Measurements from ENCODE around the gene TMCO2.

The TMCO2 gene

DNA sequence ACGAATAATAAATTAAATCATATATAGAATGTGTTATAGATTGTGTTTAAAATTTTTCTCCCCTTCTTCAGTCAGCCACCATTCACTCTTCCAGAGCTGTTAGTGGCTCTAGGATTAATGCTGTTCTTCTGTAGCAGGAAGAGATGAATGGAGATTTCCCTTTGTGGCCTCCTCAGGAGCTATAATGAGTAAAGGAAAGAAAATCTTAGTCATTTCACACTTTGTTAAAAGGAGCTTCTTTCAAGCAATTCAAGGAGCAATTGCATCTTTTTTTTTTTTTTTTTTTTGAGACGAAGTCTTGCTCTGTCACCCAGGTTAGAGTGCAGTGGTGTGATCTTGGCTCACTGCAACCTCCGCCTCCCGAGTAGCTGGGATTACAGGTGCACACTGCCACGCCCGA is 23.7 kb upstream of the TMCO2 start:
- Histone ChIP-seq H3K9ac (ENCODE audit: insufficient read length, low read depth) (no peak overlapping the region), H3K9me3 (ENCODE audit: insufficient read depth, low read length) (no peaks in the 10 kb centered on the region), H3K27me3 (ENCODE audit: insufficient read depth, insufficient read length) (no peaks in the 10 kb centered on the region), H3K36me3 (ENCODE audit: insufficient read depth, insufficient read length, low read length) (peaks cover 34% of the 10 kb centered on the region), H3K4me3 (ENCODE audit: insufficient read length, low read depth) (no peak overlapping the region), H3K4me1 (ENCODE audit: insufficient read depth, insufficient read length) (no peaks in the 10 kb centered on the region)
- DNase-seq (ENCODE audit: low read depth, low spot score) = no peak
- TF ChIP-seq ZNF274 (IDR thresholded peaks at IDR 0.05; ENCODE audit: low read depth, low read length) = no peak
- TF ChIP-seq YY1 (IDR thresholded peaks at IDR 0.05; ENCODE audit: insufficient read depth, insufficient read length) = no peak
- no peak for TF ChIP-seq SUZ12 (IDR thresholded peaks at IDR 0.05; ENCODE audit: extremely low read depth, insufficient read depth, insufficient read length)

GRCh38 chr1:40226192-40226591 is 21.5 kb upstream of the TMCO2 start:
- TF ChIP-seq SUZ12 (IDR thresholded peaks at IDR 0.05; ENCODE audit: extremely low read depth, insufficient read depth, insufficient read length) = no peak
- no peak for TF ChIP-seq YY1 (IDR thresholded peaks at IDR 0.05; ENCODE audit: insufficient read depth, insufficient read length)
- no peak for TF ChIP-seq ZNF274 (IDR thresholded peaks at IDR 0.05; ENCODE audit: low read depth, low read length)
- H3K9ac ChIP-seq (ENCODE audit: insufficient read length, low read depth) = no peak overlapping the region
- no peak for DNase-seq (ENCODE audit: low read depth, low spot score)
- H3K27me3 ChIP-seq (ENCODE audit: insufficient read depth, insufficient read length) = no peaks in the 10 kb centered on the region
- peaks cover 34% of the 10 kb centered on the region for H3K36me3 ChIP-seq (ENCODE audit: insufficient read depth, insufficient read length, low read length)
- H3K9me3 ChIP-seq (ENCODE audit: insufficient read depth, low read length) = no peaks in the 10 kb centered on the region
- H3K4me3 ChIP-seq (ENCODE audit: insufficient read length, low read depth) = no peak overlapping the region
- no peaks in the 10 kb centered on the region for H3K4me1 ChIP-seq (ENCODE audit: insufficient read depth, insufficient read length)

DNA sequence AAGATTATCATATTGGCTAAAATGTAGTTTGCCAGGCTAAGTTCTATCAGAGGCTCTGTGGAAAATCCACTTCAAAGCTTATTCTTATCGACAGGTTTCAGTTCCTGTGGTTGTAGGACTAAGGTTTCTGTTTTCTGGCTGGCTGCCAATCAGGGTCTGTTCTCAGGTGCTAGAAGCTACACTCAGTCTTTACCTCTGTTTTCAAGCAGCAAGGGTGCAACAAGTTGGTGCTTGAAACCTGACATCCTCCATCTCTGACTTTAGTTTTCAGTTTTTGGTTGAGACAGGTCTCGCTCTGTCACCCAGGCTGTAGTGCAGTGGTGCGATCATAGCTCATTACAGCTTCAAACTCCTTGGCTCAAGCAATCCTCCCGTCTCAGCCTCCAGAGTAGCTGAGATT is 15.3 kb upstream of the TMCO2 start:
- H3K36me3 ChIP-seq (ENCODE audit: insufficient read depth, insufficient read length, low read length) = peaks cover 70% of the 10 kb centered on the region
- no peak overlapping the region for H3K9ac ChIP-seq (ENCODE audit: insufficient read length, low read depth)
- no peaks in the 10 kb centered on the region for H3K27me3 ChIP-seq (ENCODE audit: insufficient read depth, insufficient read length)
- DNase-seq (ENCODE audit: low read depth, low spot score) = no peak
- no peaks in the 10 kb centered on the region for H3K9me3 ChIP-seq (ENCODE audit: insufficient read depth, low read length)
- no peaks in the 10 kb centered on the region for H3K4me1 ChIP-seq (ENCODE audit: insufficient read depth, insufficient read length)
- H3K4me3 ChIP-seq (ENCODE audit: insufficient read length, low read depth) = no peak overlapping the region
- TF ChIP-seq YY1 (IDR thresholded peaks at IDR 0.05; ENCODE audit: insufficient read depth, insufficient read length) = no peak
- no peak for TF ChIP-seq SUZ12 (IDR thresholded peaks at IDR 0.05; ENCODE audit: extremely low read depth, insufficient read depth, insufficient read length)
- no peak for TF ChIP-seq ZNF274 (IDR thresholded peaks at IDR 0.05; ENCODE audit: low read depth, low read length)

- Histone ChIP-seq H3K36me3 (ENCODE audit: insufficient read depth, insufficient read length, low read length) (peaks cover 55% of the 10 kb centered on the region), H3K4me3 (ENCODE audit: insufficient read length, low read depth) (no peak overlapping the region), H3K27me3 (ENCODE audit: insufficient read depth, insufficient read length) (no peaks in the 10 kb centered on the region), H3K4me1 (ENCODE audit: insufficient read depth, insufficient read length) (no peaks in the 10 kb centered on the region), H3K9ac (ENCODE audit: insufficient read length, low read depth) (no peak overlapping the region), H3K9me3 (ENCODE audit: insufficient read depth, low read length) (no peaks in the 10 kb centered on the region)
- DNase-seq (ENCODE audit: low read depth, low spot score) = no peak
- no peak for TF ChIP-seq SUZ12 (IDR thresholded peaks at IDR 0.05; ENCODE audit: extremely low read depth, insufficient read depth, insufficient read length)
Measured at GRCh38 chr1:40239626-40240025, 8.1 kb upstream of the TMCO2 start.

DNA sequence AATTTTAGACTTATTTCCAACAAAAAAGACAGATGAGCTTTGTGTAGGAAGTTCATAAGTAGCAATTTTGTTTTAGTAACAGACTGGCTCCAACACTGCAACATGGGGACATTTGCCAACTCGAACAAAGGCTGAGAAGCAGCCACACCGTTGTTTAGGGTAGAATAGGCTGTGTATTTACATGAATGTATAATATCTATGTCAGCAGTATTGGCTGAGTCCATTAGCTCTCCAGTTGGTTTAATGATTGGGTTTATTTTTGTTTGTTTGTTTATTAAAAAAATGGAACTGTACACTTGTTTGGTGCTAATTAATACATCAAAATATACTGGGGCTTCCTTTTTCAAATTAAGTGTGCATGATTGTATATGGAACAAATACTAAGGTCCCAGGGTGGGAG is 7.3 kb upstream of the TMCO2 start:
- no peak for TF ChIP-seq SUZ12 (IDR thresholded peaks at IDR 0.05; ENCODE audit: extremely low read depth, insufficient read depth, insufficient read length)
- no peak for TF ChIP-seq ZNF274 (IDR thresholded peaks at IDR 0.05; ENCODE audit: low read depth, low read length)
- TF ChIP-seq YY1 (IDR thresholded peaks at IDR 0.05; ENCODE audit: insufficient read depth, insufficient read length) = no peak
- H3K36me3 ChIP-seq (ENCODE audit: insufficient read depth, insufficient read length, low read length) = peaks cover 49% of the 10 kb centered on the region
- no peaks in the 10 kb centered on the region for H3K4me1 ChIP-seq (ENCODE audit: insufficient read depth, insufficient read length)
- no peak overlapping the region for H3K4me3 ChIP-seq (ENCODE audit: insufficient read length, low read depth)
- H3K9me3 ChIP-seq (ENCODE audit: insufficient read depth, low read length) = no peaks in the 10 kb centered on the region
- DNase-seq (ENCODE audit: low read depth, low spot score) = no peak
- H3K9ac ChIP-seq (ENCODE audit: insufficient read length, low read depth) = no peak overlapping the region
- H3K27me3 ChIP-seq (ENCODE audit: insufficient read depth, insufficient read length) = no peaks in the 10 kb centered on the region

DNA sequence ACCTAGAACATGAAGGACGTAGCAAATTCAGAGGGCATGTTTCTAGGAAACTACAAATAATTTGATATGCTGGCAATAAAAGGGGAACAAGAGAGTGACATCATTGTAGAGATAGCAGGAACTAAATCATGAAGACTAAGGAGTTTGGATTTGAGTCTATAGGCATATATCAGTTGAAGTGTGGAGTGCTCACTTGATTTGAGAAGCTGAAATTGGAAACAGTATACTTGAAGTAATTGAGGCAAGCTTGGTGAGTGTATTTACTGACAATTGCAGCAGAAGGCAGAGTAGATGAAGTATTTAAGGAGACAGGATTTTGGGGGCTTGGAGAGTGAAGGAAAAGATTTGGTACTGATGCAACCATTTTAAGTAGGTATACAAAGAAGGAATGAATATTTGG is 6.4 kb upstream of the TMCO2 start:
- H3K9ac ChIP-seq (ENCODE audit: insufficient read length, low read depth) = no peak overlapping the region
- H3K36me3 ChIP-seq (ENCODE audit: insufficient read depth, insufficient read length, low read length) = peaks cover 40% of the 10 kb centered on the region
- H3K9me3 ChIP-seq (ENCODE audit: insufficient read depth, low read length) = no peaks in the 10 kb centered on the region
- H3K4me1 ChIP-seq (ENCODE audit: insufficient read depth, insufficient read length) = no peaks in the 10 kb centered on the region
- no peak for DNase-seq (ENCODE audit: low read depth, low spot score)
- H3K27me3 ChIP-seq (ENCODE audit: insufficient read depth, insufficient read length) = no peaks in the 10 kb centered on the region
- no peak for TF ChIP-seq YY1 (IDR thresholded peaks at IDR 0.05; ENCODE audit: insufficient read depth, insufficient read length)
- TF ChIP-seq SUZ12 (IDR thresholded peaks at IDR 0.05; ENCODE audit: extremely low read depth, insufficient read depth, insufficient read length) = no peak
- TF ChIP-seq ZNF274 (IDR thresholded peaks at IDR 0.05; ENCODE audit: low read depth, low read length) = no peak
- no peak overlapping the region for H3K4me3 ChIP-seq (ENCODE audit: insufficient read length, low read depth)

DNA sequence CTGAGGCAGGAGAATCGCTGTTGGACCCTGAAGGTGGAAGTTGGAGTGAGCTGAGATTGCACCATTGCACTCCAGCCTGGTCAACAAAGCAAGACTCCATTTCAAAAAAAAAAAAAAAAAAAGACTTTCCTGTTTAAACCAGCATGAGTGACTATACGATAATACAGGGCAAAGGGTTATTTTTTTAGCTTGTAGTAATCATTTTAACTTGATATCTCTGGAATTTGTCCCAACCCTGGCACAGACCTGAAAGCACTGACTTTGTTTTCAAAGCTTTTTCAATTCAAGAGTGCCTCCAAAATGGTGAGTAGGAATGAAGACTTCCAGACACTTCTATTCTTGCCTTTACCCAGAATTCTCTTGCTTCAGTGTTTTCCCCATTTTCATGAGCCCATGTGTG is 4.4 kb upstream of the TMCO2 start:
- H3K9ac ChIP-seq (ENCODE audit: insufficient read length, low read depth) = no peak overlapping the region
- no peaks in the 10 kb centered on the region for H3K4me1 ChIP-seq (ENCODE audit: insufficient read depth, insufficient read length)
- no peak for DNase-seq (ENCODE audit: low read depth, low spot score)
- TF ChIP-seq ZNF274 (IDR thresholded peaks at IDR 0.05; ENCODE audit: low read depth, low read length) (no peak), SUZ12 (IDR thresholded peaks at IDR 0.05; ENCODE audit: extremely low read depth, insufficient read depth, insufficient read length) (no peak), YY1 (IDR thresholded peaks at IDR 0.05; ENCODE audit: insufficient read depth, insufficient read length) (no peak)
- no peak overlapping the region for H3K4me3 ChIP-seq (ENCODE audit: insufficient read length, low read depth)
- no peaks in the 10 kb centered on the region for H3K27me3 ChIP-seq (ENCODE audit: insufficient read depth, insufficient read length)
- no peaks in the 10 kb centered on the region for H3K9me3 ChIP-seq (ENCODE audit: insufficient read depth, low read length)
- peaks cover 21% of the 10 kb centered on the region for H3K36me3 ChIP-seq (ENCODE audit: insufficient read depth, insufficient read length, low read length)

Measured in NT2/D1 (cell line).